ENCODE results near the gene SYCN. TPM values are rescaled to one million over a fixed set of nuclear protein-coding genes. Genes with fewer than 3 reads are reported as not detected.

Gene SYCN
- total RNA-seq, 1 experiment from 2014 or later: not detected

GRCh38 chr19:39248806-39249205 lies 44.7 kb upstream of the SYCN start, which contains the start of gene IFNL4:
Gene IFNL4 (minus strand): TSS chr19:39248856.
- H3K9me3 ChIP-seq (ENCODE audit: control insufficient read depth in 1 of 2, insufficient read depth in 1 of 2, low read depth in 1 of 2, low read length in 2 of 2): no peaks in the 10 kb centered on the region
- no peaks in the 10 kb centered on the region for H3K36me3 ChIP-seq (ENCODE audit: control insufficient read depth in 1 of 2, insufficient read depth in 2 of 2, low read length in 2 of 2)
- no peak for ATAC-seq
- RAD21 ChIA-PET (ENCODE audit: low non-redundant PET in 1 of 2, low total read pairs in 2 of 2, uncharacterized antibody in 2 of 2, unreplicated experiment in 2 of 2): no interaction called here
- no peak within 1 kb of the TSS for H3K27ac ChIP-seq (ENCODE audit: low read depth, low read length)
- intact Hi-C loops (cut with micrococcal nuclease): no loop called here
- BruUV-seq (replicated peaks): no TSS peak
- DNase-seq (ENCODE audit: low read depth, low spot score): no peak
- CTCF ChIA-PET: no interaction called here
- no peak within 1 kb of the TSS for H3K4me2 ChIP-seq (ENCODE audit: low read length)
- no peak within 1 kb of the TSS for H3K9ac ChIP-seq (ENCODE audit: low read length)
- no peak within 1 kb of the TSS for H3K4me3 ChIP-seq (replicated peaks in 1 of 2; ENCODE audit: low read depth in 1 of 2, low read length in 2 of 2)
- H4K20me1 ChIP-seq (ENCODE audit: insufficient read depth): no peaks in the 10 kb centered on the region
- POLR2A ChIA-PET: no interaction called here
- H3K27me3 ChIP-seq (ENCODE audit: insufficient read depth, low read length): no peaks in the 10 kb centered on the region
- no peaks in the 10 kb centered on the region for H3K79me2 ChIP-seq (ENCODE audit: insufficient read depth, low read length)
- no peak within 1 kb of the TSS for H2AFZ ChIP-seq (ENCODE audit: low read depth, low read length, poor library complexity, severe bottlenecking)
- H3K4me1 ChIP-seq (ENCODE audit: control insufficient read depth in 1 of 2, insufficient read depth in 2 of 2, low read length in 2 of 2): no peaks in the 10 kb centered on the region
- no peaks in the 10 kb centered on the region for H3K9me2 ChIP-seq (ENCODE audit: insufficient read depth)
- TF ChIP-seq SP1 (IDR thresholded peaks at IDR 0.05; ENCODE audit: low read depth) (no peak), POLR2AphosphoS5 (IDR thresholded peaks at IDR 0.05; ENCODE audit: low read depth, low read length) (no peak), ZNF274 (IDR thresholded peaks at IDR 0.05; ENCODE audit: low read depth, low read length) (no peak), TCF7L2 (IDR thresholded peaks at IDR 0.05; ENCODE audit: borderline replicate concordance, extremely low read depth, insufficient read depth, insufficient read length) (no peak), ELF1 (IDR thresholded peaks at IDR 0.05; ENCODE audit: borderline replicate concordance, low read depth) (no peak), EZH2phosphoT487 (IDR thresholded peaks at IDR 0.05; ENCODE audit: borderline replicate concordance) (no peak), POLR2A (IDR thresholded peaks at IDR 0.05; ENCODE audit: borderline replicate concordance, extremely low read depth, insufficient read depth, insufficient read length) (no peak), CEBPB (IDR thresholded peaks at IDR 0.05; ENCODE audit: low read depth) (no peak), REST (IDR thresholded peaks at IDR 0.05; ENCODE audit: low read depth) (no peak), SRF (IDR thresholded peaks at IDR 0.05; ENCODE audit: low read depth) (no peak), CBX3 (IDR thresholded peaks at IDR 0.05; ENCODE audit: low read depth) (no peak), EZH2 (IDR thresholded peaks at IDR 0.05) (no peak), EGR1 (IDR thresholded peaks at IDR 0.05; ENCODE audit: low read depth) (no peak), MAX (IDR thresholded peaks at IDR 0.05) (no peak), JUND (IDR thresholded peaks at IDR 0.05) (no peak)
- TF ChIP-seq, protein P1, sequence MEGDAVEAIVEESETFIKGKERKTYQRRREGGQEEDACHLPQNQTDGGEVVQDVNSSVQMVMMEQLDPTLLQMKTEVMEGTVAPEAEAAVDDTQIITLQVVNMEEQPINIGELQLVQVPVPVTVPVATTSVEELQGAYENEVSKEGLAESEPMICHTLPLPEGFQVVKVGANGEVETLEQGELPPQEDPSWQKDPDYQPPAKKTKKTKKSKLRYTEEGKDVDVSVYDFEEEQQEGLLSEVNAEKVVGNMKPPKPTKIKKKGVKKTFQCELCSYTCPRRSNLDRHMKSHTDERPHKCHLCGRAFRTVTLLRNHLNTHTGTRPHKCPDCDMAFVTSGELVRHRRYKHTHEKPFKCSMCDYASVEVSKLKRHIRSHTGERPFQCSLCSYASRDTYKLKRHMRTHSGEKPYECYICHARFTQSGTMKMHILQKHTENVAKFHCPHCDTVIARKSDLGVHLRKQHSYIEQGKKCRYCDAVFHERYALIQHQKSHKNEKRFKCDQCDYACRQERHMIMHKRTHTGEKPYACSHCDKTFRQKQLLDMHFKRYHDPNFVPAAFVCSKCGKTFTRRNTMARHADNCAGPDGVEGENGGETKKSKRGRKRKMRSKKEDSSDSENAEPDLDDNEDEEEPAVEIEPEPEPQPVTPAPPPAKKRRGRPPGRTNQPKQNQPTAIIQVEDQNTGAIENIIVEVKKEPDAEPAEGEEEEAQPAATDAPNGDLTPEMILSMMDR (IDR thresholded peaks at IDR 0.05 in 2 of 3, conservative IDR thresholded peaks at IDR 0.05 in 1 of 3; ENCODE audit: borderline replicate concordance in 1 of 3, insufficient read depth in 1 of 3, low read depth in 2 of 3, low read length in 2 of 3): no peak

Measured in HCT116 (cell line).